GM19397 (cell line): Measurements from ENCODE around the gene PPFIBP1.
"Not testable (repeated sequence)": the region's sequence is repeated elsewhere in the genome, so short reads cannot be mapped to it uniquely, and the experiment has no call there.

Source experiments
- ATAC-seq: cut with Tn5 transposase; IDR thresholded peaks from one replicate; pipeline ENCODE4 v1.9.1; 2021; ENCODE audit warnings: mild to moderate bottlenecking, moderate library complexity; ENCODE audit not compliant: unreplicated experiment

Gene PPFIBP1

DNA sequence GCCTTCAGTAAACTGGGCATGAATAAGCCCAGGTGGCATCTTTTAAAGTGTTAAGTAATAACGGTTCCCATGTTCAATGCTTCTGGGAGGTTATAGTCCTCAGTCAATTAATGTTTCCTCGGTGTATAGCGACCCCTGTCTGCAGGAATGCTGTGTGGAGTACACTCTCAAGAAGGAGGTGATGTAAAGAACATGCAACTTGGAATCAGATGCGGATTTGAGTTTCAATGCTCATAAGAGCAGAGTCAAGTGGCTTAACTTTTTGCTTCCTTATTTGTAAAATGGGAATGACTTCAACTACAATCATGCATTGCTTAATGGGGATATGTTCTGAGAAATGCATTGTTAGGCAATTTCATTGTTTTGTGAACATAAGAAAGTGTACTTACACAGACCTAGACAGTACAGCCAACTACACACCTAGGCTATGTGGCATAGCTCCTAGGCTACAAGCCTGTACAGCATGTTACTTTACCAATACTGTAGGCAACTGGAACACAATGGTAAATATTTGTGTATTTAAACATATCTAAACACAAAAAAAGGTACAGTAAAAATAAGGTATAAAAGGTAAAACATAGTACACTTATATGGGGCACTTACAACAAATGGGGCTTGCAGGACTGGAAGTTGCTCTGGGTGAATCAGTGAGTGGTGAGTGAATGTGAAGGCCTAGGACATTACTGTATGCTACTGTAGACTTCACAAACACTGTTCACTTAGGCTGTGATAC, 179.9 kb downstream of the PPFIBP1 start:
- peak; percentile 89 for ATAC-seq

DNA sequence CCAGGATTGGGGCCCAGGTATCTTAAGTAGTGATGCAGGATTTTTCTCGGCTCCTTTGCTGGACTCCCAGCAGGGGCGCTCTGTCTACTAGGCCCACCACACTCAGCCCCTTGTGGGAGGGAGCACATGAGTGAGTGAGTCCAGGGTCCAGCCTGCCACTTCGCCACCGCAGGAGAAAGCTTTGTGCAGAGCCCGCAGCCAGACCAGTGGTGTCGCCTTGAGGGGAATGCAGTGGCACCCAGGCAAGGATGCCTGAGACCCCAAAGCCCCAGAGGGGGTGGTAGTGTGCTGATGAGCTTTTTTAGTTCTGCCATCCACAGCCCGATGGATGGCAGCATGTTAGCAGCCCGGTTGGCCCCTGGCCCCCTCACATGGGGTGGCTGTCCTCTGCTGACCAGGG, 181.3 kb downstream of the PPFIBP1 start:
- ATAC-seq = no peak

GRCh38 chr12:27707216-27707615, 183.2 kb downstream of the PPFIBP1 start:
- no peak for ATAC-seq

- no peak for ATAC-seq
Observed at GRCh38 chr12:27709212-27709931, 185.4 kb downstream of the PPFIBP1 start.

- peak; percentile 42 for ATAC-seq
Observed at GRCh38 chr12:27709932-27710591, 186.1 kb downstream of the PPFIBP1 start.

DNA sequence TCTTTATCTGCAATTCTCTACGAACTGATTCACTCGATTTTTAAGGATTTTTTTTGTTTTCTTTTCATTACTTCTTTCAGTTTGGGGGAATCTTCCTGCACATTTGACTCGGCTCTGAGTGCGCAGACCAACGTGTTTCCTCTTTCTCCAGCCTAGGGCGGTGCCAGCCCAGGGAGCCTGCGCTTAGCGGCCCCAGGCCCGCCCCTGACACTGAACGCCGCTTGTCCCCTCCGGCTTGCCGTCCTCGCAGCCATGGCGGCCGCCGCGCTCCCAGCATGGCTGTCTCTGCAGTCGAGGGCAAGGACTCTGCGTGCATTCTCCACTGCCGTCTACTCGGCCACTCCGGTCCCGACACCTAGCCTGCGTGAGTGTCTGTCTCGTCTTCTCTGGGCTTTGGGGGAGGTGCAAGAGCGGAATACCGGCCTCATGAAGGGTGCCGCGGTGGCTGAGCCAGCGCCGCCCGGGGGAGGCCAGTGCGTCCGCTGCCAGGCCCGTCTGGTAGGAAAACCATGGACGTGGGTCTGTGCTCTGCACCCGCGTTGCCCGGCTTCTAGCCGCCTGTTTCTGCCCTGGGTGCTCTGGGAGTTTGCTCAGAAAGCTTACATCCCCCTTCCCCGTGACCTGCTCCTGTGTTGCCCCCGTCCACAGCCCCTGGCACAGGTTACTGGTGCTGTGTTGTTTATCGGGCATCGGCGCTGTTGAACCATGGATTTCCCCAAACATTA, 186.7 kb downstream of the PPFIBP1 start, which contains the start of gene MRPS35:
MRPS35 (plus strand) TSS at position 241 of the 725 bp plus-strand sequence; CDS start at position 253, 12 bp downstream.
- ATAC-seq = peak; percentile 96

GRCh38 chr12:27711317-27711682, 187.3 kb downstream of the PPFIBP1 start:
- ATAC-seq = peak; percentile 5

DNA sequence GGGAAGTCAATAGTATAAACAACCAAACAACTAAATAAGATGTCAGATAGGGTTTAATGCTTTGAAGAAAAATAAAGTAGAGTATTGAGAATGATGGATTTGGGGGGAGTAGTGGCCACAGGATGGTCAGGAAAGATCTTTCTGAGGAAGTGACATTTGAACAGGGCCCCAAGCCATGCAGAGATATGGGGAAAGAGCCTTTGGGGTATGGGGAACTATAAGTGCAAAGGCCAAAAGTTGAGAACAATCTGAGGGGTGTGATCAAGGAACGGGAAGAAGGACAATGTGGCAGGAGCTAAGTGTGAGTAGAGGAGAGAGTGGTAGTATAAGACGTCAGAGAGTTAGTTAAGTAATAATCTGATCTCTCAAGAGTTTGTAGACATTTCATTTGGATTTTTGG, 188.0 kb downstream of the PPFIBP1 start:
- no peak for ATAC-seq

DNA sequence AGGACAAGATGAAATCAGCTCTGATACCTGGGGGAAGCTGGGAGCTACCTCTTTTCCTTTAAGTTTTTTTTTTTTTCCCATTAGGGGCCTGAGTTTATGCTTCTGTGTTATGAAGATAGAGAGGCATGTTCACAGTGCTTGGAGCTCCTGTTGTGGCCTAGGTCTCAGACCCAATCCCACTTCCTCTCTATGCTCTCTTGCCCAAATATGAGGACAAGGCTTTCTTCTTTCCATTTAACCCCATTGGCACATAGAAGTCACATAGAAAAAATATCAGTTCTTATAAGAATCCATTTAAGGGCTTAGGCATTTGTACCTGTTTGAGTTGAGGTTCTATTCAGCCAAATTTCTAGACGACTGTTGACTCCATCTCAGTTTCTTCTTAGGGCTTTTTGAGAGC, 199.2 kb downstream of the PPFIBP1 start:
- ATAC-seq = no peak

- ATAC-seq = no peak
Observed at GRCh38 chr12:27730097-27730588, 206.1 kb downstream of the PPFIBP1 start.

DNA sequence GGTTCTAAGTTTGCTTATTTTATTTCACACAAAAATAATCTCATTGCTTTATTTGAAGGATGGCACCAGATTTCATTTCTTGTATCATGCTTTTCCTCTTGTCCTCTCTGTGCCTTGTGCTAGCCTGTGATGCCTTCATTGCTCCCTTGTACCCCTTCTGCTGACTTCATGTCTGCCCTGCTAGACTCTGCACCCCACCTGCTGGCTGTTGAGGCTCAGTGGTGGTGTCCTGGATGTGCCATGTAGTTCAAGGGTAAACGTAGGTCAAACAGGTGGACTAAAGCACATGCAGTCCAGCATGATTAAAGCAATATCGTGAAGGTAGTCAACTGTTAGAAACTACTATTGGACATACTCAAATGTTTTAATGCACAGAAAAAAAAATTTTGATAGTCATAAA, 208.3 kb downstream of the PPFIBP1 start:
- ATAC-seq = no peak

- no peak for ATAC-seq
Observed at GRCh38 chr12:27733052-27733656, 209.1 kb downstream of the PPFIBP1 start.

- ATAC-seq = no peak
Observed at GRCh38 chr12:27733791-27734190, 209.8 kb downstream of the PPFIBP1 start.

GRCh38 chr12:27734321-27734720, 210.3 kb downstream of the PPFIBP1 start:
- ATAC-seq = not testable (repeated sequence)

GRCh38 chr12:27743601-27744000, 219.6 kb downstream of the PPFIBP1 start:
- ATAC-seq = no peak
